GM19035 (cell line): ENCODE results near the gene SPTB.
"Not testable (repeated sequence)": the region's sequence is repeated elsewhere in the genome, so short reads cannot be mapped to it uniquely, and the experiment has no call there.

Experiments used
- ATAC-seq: cut with Tn5 transposase; IDR thresholded peaks from one replicate; pipeline ENCODE4 v1.9.1; 2021; ENCODE audit not compliant: unreplicated experiment

SPTB gene

GRCh38 chr14:64879635-64880220 lies at the start of gene SPTB:
Gene SPTB, minus strand, starts transcription at chr14:64879907. Its CDS starts 56,813 bp downstream, at chr14:64823094.
- no peak for ATAC-seq

DNA sequence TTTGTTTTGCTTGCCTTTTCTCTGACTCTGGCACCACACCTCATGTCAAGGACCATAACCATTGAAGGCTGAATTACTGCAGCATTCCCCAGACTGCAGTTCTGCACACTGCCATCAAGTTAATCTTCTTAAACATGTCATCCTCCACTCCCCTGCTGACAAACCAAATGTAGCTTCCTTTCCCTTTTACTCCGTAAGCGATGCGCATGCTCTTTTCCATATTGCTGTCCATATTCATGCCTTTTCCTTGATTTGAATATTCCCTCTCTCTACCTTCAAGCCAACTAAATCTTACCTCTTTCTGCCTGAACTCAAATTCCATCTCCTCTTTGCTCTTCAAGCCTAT lies 49.3 kb upstream of the SPTB start:
- ATAC-seq: no peak

DNA sequence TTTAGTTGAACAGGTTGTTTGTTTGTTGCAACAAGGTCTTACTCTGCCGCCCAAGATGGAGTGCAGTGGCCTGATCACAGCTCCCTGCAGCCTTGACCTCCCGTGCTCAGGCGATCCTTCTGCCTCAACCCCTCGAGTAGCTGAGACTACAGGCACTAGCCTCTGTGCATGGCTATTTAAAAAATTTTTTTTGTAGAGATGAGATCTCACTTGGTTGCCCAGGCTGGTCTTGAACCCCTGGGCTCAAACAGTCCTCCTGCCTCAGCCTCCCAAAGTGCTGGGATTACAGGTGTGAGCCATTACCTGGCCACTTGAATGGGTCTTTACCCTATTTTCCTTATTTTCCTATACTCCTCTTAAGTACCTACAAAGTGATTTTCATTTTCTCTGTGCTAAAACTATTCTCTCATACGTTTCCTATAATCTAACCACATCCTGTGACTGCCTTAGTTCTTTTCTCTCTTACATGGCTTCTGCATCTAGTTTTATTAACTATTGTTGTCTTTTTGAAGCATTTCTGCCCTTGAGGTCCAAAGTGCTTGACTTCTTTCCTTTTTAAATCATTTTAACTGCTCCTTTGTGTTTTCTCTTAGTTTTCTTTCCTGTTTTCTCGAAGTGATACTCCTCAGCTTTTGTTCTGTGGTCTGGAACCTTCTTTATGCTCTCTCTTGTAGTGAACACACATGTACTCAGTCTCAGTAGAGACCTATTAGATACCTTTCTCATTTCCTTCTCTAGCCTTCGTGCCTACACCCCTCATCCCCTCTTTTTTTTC lies 48.7 kb upstream of the SPTB start:
- ATAC-seq: peak; percentile 56

GRCh38 chr14:64927031-64927430 lies 47.3 kb upstream of the SPTB start:
- no peak for ATAC-seq

DNA sequence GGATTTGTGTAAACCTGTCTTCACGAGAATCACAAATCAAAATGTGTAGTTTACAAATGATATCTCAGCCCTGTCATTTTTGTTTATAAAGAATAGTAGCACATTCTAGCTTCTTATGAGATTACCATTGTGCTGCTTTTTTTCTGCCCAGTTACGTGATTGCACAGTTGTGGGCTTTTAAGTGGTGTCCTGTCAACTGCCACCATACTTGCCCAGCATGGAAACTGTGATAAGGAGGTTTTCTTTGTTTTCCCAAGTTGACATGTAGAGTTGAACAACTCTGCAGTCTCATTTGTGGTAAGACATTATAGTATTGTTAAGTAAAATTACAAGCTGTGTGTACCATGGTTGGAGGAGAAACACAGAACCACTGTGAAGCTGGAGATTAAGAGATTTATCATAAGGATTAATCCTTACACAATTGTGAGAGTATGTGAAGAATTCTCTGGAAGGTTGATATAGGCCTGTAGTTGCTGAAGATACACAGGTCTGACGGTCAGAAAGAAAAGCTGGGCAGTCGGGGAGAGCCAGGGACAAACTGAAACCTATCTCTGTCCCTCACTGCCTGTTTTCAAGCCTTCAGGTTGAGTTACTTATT lies 46.8 kb upstream of the SPTB start:
- no peak for ATAC-seq

GRCh38 chr14:64923015-64923414 lies 43.3 kb upstream of the SPTB start:
- no peak for ATAC-seq

- no peak for ATAC-seq
Observed at GRCh38 chr14:64920465-64920864, 40.8 kb upstream of the SPTB start.

DNA sequence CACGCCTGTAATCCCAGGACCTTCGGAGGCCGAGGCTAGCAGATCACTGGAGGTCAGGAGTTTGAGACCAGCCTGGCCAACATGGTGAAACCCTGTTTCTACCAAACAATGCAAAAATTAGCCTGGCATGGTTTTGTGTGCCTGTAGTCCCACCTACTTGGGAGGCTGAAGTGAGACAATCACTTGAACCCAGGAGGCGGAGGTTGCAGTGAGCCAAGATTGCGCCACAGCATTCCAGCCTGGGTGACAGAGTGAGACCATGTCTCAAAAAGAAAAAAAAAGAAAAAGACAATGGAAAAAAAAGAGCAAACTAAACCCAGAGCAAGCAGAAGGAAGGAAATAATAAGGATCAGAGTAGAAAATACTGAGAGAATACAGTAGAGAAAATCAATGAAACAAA lies 39.9 kb upstream of the SPTB start:
- no peak for ATAC-seq

GRCh38 chr14:64919215-64919614 lies 39.5 kb upstream of the SPTB start:
- no peak for ATAC-seq

DNA sequence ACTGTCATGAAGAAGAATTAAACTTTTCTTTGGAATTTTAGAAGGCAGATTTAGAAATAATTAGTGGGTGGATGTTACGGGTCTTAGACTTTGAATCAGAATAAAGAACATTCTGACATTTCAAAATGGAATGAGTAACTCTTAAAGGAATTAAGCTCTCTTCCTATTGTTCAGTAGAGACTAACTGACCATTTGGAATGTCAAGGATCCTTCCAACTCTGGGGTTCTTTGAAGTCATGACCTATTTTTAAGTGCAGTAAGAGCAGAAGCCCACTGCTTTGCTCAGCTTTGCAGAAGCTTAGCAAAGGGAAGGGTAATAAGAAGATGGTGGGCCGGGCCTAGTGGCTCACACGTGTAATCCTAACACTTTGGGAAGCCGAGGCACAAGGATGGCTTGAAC lies 38.5 kb upstream of the SPTB start:
- no peak for ATAC-seq

GRCh38 chr14:64915797-64916196 lies 36.1 kb upstream of the SPTB start:
- ATAC-seq: no peak

DNA sequence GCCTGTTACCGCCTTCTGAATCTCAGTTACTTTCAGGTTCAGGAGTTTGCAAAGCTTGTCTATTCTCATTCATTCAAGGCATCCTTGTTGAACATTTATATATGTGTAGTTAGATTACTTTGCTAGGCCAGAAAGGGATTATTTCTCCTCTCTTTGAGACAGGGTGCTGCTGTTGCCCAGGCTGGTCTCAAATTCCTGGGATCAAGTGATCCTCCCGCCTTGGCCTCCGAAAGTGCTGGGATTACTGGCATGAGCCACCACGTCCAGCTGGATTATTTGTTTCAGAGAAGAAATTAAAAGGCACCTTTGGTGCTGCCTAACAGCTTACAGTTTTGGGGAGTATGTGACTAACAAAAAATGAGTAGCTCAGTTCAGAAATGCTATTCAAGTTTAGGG lies 35.3 kb upstream of the SPTB start:
- ATAC-seq: no peak

GRCh38 chr14:64914237-64915028 lies 34.7 kb upstream of the SPTB start, which contains the start of gene CHURC1:
Gene CHURC1, plus strand, starts transcription at chr14:64914455. Its CDS starts 41 bp downstream, at chr14:64914496.
- ATAC-seq: peak; percentile 98

- not testable (repeated sequence) for ATAC-seq
Observed at GRCh38 chr14:64913477-64913876, 33.8 kb upstream of the SPTB start.

GRCh38 chr14:64912261-64912660 lies 32.6 kb upstream of the SPTB start:
- ATAC-seq: no peak

DNA sequence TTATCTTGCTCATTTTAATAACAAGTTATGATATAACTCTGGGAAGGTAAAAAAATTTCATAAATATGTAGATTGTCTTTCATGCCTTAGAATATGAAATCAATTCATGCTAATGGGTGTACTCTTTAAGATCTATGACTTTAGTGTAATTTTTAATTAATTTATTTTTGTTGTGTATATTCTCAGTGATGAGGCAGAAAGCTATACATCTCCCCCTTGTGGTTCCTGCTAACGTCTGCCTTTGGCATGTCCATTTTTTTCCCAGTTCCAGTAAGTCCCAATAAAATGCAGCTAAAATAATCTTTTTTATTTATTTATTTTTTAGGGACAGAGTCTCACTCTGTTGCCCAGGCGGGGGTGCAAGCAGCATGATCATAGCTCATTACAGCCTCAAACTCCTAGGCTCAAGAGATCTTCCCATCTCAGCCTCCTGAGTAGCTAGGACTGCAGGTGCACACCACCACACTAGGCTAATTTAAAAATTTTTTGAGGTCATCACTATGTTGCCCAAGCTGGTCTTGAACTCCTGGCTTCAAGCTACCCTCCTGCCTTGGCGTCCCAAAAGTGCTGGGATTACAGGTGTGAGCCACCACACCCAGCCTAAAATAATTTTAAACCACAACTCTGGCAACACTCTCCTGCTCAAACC lies 31.3 kb upstream of the SPTB start:
- ATAC-seq: no peak

DNA sequence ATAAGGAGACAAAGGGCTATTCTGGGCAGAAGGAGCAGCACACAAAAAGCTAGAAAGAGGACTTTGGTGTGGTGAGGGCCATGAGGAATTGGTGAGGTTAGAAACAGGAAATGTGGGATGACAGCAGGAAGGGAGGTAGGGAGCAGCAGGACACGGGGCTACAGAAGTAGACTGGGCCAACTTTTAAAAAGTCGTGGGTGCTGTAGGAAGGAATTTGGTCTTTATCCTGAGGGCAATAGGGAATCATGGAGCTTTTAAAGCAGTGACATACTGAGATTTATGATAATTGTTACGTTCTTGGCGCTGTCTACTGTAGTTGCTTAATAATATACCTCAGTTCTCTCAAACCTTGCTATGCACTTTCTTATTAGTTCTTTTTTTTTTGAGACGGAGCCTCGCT lies 26.3 kb upstream of the SPTB start:
- no peak for ATAC-seq

DNA sequence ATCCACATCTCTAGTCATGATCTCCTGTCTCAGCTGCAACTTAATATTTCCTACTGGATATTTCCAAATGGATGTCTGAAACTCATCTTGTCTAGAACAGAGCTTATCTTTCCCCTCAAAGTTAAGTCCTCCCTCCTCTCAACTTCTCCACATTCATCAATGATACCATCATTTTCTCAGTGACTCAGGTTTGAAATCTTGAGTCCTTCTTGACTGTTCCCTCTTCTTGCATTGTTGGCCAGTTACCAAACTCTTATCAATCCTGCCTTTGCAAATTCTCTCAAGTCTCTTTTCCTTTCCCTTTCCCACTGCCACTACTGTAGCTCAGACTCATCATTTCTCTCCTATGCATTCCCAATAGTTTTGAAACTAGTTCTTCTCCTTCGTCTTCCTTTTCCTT lies 20.3 kb upstream of the SPTB start:
- no peak for ATAC-seq

GRCh38 chr14:64891839-64892375 lies 12.2 kb upstream of the SPTB start:
- ATAC-seq: no peak

- ATAC-seq: no peak
Observed at GRCh38 chr14:64891173-64891838, 11.6 kb upstream of the SPTB start.
